Liver (tissue), 3 donors: Measurements from ENCODE around the gene VAX1.

Experiments used
- CTCF ChIP-seq: fragments of 150-350 bp; IDR thresholded peaks from 2 replicates; pipeline ENCODE4 v1.5.1; 2017; ENCODE audit warnings: improper control_type of control experiment, low read depth, low read length; ENCODE audit not compliant: missing input control
- FOXA1 ChIP-seq: IDR thresholded peaks from 2 replicates; pipeline ENCODE4 v1.6.1; 2016; ENCODE audit warnings: antibody characterized with exemption
- FOXA2 ChIP-seq: IDR thresholded peaks from 2 replicates; pipeline ENCODE4 v1.6.1; 2016; ENCODE audit warnings: antibody characterized with exemption
- MAX ChIP-seq: IDR thresholded peaks from 2 replicates; pipeline ENCODE4 v1.6.1; 2016; ENCODE audit warnings: antibody characterized with exemption
- RAD21 ChIP-seq, 2 donors: IDR thresholded peaks; 2 replicates each; pipeline ENCODE4 v1.6.1; 2016; ENCODE audit warnings: antibody characterized with exemption in 2 of 2, mild to moderate bottlenecking in 2 of 2
- REST ChIP-seq: IDR thresholded peaks from 2 replicates; pipeline ENCODE4 v1.6.1; 2016; ENCODE audit warnings: antibody characterized with exemption, mild to moderate bottlenecking
- TAF1 ChIP-seq: conservative IDR thresholded peaks from 2 replicates; pipeline ENCODE4 v1.6.1; 2016; ENCODE audit warnings: antibody characterized with exemption, mild to moderate bottlenecking
- YY1 ChIP-seq: IDR thresholded peaks from 2 replicates; pipeline ENCODE4 v1.6.1; 2016; ENCODE audit warnings: antibody characterized with exemption, mild to moderate bottlenecking
- ZBTB33 ChIP-seq: IDR thresholded peaks from 2 replicates; pipeline ENCODE4 v1.6.1; 2016; ENCODE audit warnings: antibody characterized with exemption
- donor health status: healthy.
- donor health status: healthy.

GRCh38 chr10:117160567-117160966 lies 22.5 kb upstream of the VAX1 start:
- TF ChIP-seq ZBTB33: no peak
- no peak for TF ChIP-seq CTCF
- no peak for TF ChIP-seq REST
- TF ChIP-seq FOXA2: no peak
- TF ChIP-seq FOXA1: no peak
- TF ChIP-seq MAX: no peak
- no peak for TF ChIP-seq TAF1
- no peak for TF ChIP-seq YY1
- TF ChIP-seq RAD21 (IDR thresholded peaks at IDR 0.05): no peak
